HL-60/S4 (cell line): ENCODE results near the gene ASH1L.
"Not testable (repeated sequence)": the region's sequence is repeated elsewhere in the genome, so short reads cannot be mapped to it uniquely, and the experiment has no call there.

Experiments
- in situ Hi-C: fragments of 300-500 bp; cut with MboI; formaldehyde crosslinking; loops from 2 replicates; pipeline ENCODE4 v1.14.3; 2022; ENCODE audit warnings: low sequenced_read_pairs

ASH1L gene

DNA sequence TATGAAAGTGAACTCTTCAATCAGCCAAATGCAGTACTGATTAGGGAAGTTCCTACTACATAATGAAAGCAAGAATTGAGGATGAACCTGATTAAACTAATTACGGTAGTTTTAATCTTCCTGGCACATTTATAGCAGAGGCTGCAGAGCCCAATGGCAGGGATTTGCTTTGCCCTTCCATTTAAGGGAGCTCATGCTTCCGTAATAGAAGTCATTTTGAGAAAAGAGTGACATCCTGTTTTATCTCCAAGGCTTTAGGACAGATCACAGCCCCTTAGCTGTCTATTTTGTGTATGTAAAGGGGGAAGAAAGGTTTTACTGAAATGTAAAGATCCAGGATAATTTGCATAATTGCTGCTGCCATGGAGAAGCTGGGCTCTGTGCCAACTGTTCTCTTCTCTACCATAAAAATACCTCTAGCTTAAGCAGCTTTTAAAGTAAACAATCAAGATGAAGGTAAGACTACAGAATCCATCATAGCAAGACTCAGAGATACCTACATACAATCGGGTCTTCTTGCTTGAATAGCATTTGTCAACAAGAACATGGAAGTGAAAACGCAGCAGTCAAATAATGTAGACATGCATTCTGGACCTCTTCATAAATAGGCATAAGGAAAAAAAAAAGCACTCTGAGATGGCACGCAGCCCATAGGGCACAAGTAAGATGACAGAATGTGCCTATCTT lies 62.5 kb downstream of the ASH1L start:
- in situ Hi-C loops, result no loop called here

DNA sequence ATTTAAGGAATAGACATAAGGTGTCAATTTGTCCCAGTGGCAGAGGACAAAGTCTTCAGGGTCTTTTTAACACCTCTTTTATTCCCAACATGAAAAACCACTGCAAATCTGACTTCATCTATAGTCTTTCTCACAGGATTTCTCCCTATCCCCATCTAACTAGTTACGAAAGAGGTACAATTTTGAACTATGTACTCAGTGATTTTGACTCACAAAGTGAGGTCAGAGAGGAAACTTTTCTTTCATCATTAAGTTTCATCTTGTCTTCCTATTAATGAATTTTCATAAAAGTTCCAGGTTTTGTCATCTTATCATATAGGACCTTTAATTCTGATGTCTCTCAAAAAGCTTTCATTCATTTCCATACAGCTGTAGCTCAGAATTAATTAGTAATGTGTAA lies 63.3 kb downstream of the ASH1L start:
- in situ Hi-C loops, result no loop called here

DNA sequence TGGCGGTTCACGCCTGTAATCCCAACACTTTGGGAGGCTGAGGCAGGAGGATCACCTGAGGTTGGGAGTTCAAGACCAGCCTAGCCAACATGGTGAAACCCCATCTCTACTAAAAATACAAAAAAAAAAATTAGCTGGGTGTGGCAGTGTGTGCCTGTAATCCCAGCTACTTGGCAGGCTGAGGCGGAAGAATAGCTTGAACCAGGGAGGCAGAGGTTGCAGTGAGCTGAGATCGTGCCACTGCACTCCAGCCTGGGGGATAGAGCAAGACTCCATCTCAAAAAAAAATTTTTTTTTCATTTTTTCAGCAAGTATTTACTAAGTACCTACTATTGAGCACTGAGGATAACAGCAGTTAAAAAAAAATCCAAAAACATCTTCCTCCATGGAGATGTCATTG lies 69.0 kb downstream of the ASH1L start:
- in situ Hi-C loops, result not testable (repeated sequence)

DNA sequence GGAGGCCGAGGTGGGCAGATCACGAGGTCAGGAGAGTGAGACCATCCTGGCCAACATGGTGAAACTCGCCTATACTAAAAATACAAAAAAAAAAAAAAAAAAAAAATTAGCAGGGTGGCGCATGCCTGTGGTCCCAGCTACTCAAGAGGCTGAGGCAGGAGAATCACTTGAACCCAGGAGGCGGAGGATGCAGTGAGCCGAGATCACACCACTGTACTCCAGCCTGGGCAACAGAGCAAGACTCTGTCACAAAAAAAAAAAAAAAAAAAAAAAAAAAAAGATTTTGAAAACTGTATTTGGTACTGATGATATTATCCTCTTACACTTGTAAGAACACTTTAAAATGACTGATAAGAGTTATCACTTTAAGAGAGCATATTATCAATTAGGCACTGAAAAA lies 74.2 kb downstream of the ASH1L start:
- in situ Hi-C loops, result not testable (repeated sequence)

DNA sequence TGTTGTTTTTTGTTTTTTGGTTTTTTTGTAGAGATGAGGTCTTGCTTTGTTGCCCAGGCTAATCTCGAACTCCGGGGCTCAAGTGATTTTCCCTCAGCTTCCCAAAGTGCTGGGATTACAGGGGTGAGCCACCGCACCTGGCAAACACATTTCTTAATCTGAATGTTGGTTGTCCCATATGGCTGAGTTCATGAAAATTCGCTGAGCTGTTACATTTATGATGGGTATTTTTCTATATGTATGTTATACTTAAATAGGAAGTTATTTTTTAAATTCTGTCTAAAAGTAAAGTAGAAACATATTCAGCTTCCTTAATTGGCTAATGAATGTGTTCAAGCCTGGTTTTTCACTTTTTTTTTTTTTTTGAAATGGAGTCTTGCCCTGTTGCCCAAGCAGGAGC lies 75.1 kb downstream of the ASH1L start:
- in situ Hi-C loops, result no loop called here

DNA sequence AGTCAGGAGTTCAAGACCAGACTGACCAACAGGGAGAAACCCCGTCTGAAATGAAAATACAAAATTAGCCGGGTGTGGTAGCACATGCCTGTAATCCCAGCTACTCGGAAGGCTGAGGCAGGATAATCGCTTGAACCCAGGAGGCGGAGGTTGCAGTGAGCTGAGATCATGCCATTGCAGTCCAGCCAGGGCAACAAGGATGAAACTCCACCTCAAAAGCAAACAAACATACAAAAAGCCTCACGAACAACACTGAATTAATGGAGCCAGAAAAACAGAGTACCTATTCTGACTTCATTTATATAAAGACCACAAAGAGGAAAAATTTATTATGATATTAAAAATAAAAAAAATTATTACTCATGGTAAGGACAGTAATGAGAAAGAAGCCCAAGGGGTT lies 75.7 kb downstream of the ASH1L start:
- in situ Hi-C loops, result not testable (repeated sequence)

DNA sequence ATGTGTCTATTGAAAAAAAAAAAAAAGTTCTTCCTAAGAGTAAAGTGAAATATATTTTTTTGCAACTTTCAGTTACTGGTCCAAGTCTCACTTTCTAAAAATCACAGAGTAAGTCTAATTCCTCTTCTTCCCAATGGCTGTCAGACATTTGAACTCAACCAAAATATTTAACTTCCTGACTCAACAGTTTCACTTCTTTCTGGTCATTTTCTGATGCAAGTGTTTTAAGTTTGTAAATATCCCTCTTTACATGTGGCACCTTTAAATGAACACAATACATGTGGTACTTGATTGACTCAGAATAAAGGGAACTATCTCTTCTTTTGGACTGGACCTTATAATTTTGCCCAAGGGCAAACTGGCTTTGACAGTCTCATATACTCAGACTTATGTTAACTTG lies 76.7 kb downstream of the ASH1L start:
- in situ Hi-C loops, result no loop called here

DNA sequence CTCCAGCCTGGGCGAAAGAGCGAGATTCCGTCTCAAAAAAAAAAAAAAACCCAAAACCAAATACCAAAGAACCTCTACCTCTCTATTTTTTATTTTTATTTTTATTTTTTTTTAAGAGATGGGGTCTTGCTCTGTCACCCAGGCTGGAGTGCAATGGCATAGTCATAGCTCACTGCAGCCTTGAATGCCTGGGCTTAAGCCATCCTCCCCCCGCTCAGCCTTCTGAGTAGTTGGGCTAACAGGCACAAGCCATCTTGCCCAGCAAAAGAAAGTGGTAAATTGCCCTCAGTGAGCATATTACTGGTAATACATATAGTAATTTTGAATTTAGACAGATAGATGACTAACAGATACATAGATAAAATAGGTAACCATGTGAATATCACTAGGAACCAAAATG lies 77.4 kb downstream of the ASH1L start:
- in situ Hi-C loops, result no loop called here

DNA sequence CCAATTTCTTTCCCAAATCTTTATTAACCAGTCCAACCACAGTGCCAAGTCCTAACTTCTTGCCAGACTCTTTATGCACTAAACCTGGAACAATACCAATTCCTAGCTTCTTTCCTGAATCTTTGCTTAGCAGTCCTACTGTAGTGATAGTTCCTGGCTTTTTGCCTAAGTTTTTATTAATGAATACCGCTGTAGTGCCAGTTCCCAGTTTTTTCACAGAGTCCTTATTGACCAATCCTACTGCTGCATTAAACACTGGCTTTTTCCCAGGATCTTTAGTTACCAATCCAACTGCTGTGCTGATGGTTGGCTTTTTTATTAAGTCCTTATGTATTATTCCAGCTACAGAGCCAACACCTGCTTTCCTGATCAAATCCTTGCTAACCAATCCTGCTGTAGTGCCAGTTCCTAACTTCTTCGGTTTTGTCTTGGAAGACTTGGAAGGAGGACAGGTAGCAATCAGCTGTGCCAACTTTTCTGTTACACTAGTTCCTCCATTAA lies 80.8 kb downstream of the ASH1L start:
- in situ Hi-C loops, result no loop called here

DNA sequence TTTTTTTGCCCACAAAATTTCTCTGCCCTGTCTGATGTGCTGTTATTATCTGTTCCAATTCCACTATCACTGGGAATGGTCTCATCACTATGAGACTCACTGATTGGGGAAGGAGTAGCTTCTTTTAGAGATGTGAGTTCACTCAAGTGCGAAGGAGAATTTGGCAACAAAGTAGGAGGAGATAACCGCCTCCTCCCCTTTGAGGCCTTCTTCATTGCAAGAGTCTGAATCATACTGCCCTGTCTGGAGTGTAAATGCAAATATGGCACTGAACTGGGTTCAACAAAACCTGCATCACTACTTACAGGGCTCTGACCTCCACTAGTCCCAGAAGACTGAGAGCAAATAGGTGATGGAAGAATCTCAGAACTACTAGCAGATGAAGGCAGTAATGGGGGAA lies 83.4 kb downstream of the ASH1L start:
- in situ Hi-C loops, result no loop called here

DNA sequence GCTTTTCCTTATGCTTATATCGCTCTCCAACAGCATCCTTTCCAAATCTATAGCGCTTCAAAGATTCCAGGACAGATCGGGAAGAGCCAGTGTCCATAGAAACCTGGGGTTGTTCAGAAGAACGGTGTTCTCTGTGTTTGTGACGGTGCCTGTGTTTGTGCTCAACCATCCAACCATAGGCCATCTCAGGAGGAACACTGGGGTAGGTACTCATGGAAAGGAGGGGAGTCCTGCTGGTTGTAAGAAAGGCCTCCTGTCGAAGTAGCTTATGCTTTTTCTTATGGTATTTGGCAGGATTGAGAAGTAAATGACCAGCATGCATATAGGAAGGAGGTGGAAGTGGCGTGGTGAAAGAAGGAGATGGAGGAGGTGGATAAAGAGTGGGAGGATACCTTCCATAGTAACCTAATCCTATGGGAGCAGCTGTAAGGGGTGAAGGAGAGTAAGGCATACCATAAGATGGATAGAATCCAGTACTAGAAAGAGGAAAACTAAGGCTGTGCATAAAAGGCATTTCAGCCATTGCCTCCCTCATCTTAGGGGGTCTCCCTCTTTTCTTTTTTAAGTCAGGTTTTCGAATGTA lies 84.2 kb downstream of the ASH1L start:
- in situ Hi-C loops, result no loop called here

DNA sequence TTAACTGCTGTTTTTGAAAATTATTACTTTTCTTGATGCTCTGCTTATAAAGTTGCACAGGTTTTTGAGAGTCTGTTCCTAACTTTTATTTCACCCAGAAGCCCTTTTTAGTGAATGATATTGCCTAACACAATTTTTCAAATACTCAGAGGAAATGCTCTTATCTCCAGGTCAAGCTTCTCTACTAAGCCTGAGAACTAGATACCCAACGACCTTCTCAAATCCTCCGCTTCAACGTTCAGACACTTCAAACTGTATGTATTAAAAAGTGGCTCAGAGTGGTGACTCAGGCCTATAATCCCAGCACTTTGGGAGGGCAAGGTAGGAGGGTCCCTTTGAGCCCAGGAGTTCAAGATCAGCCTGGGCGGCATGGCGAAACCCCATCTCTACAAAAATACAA lies 88.5 kb downstream of the ASH1L start:
- in situ Hi-C loops, result no loop called here

DNA sequence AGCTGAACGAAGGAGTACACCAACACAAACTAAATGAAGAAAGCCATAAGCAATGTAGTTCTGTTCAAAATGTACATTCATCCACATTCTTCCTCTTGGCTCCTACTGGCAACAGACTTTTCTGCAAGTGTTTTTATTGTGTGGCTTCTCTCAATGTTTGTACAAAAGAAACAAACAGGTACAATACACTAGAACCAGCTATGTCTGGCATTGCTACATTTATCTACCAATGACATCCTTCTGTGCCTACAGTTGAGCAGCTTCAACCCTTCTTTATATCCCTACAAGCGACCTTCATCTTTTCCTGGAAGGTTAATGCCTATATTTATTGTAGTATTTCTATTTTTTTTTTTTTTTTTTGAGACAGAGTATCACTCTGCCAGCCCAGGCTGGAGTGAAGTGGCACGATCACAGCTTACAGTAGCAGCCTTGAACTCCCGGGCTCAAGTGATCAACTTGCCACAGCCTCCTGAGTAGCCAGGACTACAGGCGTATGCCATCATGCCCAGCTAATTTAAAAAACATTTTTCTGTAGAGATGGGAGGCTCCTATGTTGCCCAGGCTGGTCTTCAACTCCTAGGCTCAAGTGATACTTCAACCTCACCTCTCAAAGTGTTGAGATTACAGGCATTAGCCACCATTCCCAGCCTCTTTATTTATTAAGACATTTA lies 89.3 kb downstream of the ASH1L start:
- in situ Hi-C loops, result no loop called here

DNA sequence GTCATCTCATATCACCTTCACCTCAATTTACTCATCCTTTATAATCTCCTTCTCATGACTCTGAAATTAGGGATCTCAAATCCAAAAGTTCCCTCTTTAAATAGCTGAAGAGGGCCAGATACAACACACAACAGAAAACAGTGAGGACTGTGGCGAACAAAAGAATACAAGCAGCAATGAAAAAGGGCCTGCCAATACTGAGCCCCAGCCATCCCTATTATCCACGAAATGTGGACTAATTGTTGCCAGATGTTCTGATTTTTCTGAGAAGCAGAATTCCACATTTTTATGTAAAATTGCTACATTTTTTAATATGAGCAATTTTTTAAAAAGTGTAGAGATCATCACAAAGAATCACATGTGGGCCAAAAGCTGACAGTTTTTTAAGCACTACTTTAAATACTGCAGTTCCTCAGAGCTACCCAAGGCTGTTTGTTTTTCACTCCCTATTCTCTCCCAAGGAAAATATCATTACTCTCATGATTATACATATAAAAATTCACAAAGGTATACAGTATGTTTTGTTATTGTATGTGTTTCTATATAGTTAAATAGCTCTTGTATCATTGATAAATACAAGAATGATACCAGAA lies 90.0 kb downstream of the ASH1L start:
- in situ Hi-C loops, result no loop called here

DNA sequence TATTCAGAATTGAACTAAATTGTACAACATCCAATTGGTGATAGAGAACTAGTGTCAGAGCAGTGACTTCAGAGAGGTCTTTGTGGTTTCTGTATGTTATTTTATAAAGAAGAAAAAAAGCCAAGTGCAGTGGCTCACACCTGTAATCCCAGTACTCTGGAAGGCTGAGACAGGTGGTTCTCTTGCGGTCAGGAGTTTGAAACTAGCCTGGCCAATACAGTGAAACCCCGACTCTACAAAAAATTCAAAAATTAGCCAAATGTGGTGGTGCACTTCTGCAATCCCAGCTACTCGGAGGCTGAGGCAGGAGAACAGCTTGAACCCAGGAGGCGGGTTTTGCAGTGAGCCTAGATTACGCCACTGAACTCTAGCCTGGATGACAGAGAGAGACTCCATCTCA lies 90.7 kb downstream of the ASH1L start:
- in situ Hi-C loops, result no loop called here

DNA sequence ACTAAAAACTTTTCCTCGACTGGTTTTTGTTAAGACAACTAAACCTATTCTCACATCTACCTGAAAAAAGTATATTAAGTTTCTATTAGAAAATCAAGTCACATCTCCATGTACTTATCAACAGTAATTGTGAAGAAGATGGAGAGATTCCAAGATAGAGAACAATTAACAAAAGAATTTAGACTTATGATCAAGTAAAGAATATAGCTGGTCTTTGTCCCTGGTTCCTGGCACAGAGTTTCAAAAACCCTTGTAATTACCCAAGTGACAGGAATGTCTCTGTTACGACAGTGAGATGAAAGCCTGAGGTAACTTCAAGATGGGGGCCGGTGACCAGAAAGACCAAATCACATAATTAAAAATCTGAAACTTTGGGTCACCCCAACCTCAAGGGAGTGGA lies 91.6 kb downstream of the ASH1L start:
- in situ Hi-C loops, result no loop called here

DNA sequence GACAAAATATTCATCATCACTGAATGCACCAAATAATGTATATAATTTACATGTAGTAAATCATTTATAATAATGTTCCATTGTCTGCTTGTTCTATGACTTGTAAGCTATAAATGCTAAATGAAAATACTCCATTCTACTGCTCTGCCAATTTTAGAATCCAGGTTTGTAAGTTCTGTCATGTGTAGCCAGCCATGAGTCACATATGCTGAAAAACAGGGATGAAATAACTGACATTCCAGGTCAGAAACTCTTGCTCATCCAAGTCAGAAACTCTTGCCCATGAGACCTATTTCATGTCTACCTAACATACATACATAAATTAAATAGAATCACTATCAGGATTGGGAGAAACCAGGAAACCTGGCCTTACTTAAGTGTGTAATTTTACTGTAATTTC lies 95.6 kb downstream of the ASH1L start:
- in situ Hi-C loops, result no loop called here

DNA sequence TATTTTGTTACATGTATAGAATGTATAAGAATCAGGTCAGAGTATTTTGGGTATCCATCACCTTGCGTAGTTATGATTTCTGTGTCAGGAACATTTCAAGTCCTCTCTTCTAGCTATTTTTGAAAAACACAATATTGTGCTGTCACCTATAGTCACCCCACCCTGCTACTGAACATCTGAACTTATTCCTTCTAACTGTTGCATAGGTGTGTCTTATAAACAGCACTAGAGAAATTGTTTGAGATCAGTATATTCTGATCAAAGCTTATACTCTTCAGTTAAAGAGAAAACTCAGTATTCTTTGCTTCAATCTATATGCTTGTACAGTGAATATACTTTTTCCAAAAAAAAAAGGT lies 96.0 kb downstream of the ASH1L start:
- in situ Hi-C loops, result no loop called here

DNA sequence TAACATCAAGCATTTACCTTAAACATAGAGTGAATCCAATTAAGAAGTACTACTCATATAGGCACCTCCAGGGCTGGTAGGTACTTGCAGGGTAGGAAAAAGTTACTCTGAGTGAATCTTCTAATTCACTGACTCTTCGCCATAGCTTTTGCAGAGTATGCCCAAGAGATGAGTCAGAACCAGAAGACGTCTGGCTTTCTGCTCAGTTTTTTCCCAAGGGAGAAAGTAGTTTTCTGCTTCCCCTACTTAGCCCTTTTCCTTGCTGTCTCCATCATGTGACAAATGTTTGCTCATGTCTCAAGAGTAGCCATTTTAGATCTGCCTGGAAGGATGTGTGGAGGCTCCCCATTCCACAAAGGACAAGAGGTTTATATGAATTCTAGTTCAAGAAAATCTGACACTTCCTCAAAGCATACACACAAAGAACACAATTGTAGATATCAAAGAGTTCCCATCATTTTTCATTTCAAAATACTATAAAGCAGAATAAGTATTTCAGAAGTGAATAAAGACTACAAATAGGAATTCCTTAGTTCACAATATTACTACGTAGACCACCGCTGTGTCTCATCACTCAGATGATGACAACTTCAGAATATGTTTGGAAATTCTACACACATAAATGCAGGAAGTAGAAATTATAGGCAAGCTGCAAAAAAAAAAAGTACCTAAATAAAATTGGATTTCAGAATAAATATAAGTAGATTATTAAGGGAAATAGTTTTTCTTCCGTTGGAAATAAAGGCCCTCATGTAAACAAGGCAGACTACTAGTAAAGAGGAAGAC lies 98.5 kb downstream of the ASH1L start:
- in situ Hi-C loops, result no loop called here

DNA sequence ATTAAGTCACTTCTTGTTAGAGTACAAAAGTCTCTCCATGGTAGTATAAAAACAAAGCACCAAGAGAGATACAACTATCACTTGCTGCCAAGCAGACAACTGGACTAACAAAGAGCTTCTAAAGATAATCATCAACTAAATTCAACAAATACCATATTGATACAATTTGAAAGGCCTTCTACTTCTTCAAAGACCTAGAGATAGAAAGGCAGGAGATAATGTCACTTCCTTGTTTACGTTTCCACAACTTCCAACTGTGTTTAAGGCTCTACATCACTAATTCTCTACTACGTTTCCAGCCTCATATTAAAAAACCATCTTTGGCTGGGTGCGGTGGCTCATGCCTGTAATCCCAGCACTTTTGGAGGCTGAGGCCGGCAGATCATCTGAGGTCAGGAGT lies 104.5 kb downstream of the ASH1L start:
- in situ Hi-C loops, result no loop called here

DNA sequence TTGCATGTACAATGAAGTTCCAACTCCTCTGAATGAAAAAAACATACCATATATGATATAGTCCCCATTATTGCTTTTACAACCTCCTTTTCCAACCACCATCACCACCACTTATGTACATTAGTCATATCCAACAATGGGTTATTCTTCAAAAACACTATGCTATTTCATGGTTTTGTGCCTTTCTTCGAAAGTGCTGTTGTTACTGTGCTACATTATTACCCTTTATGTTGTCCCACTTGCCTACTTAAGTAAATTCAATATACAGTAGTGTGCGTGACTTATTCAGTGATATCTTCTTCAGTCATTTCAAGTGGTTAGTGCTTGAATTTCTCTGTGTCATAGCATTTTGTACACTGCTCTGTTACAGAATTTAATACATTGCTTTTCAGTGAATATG lies 105.3 kb downstream of the ASH1L start:
- in situ Hi-C loops, result no loop called here
